HUDEP-2 (cell line): ENCODE data around the gene EPB42.
"Not testable (repeated sequence)": the region's sequence is repeated elsewhere in the genome, so short reads cannot be mapped to it uniquely, and the experiment has no call there.

Experiments used
- DNase-seq, 76 experiments: peaks; one replicate each; lab custom pipeline; 2025; ENCODE audit not compliant: unreplicated experiment in 76 of 76; lab: John Stamatoyannopoulos, UW

The EPB42 gene

DNA sequence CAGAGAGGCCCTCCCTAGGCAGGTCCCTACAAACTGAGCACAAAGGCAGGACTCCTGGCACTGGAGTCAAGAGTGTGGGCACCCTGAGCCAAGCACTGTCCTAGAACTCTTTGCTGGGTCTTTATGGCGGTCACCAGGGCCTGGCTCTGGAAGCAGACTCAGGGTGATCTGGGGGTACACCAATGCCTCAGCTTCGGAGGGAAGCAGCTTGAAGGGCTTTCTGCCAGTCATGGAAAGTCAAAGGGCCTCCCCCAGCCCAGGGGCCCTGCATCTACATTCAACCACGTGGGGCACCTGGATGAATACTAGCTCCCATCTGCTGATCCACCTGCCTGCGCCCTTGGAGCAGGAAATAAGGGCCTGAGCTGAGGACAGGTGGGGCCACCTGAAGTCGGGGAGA, 7.4 kb downstream of the EPB42 start:
- DNase-seq = no peak

GRCh38 chr15:43212951-43213350, 7.9 kb downstream of the EPB42 start:
- DNase-seq = no peak

DNA sequence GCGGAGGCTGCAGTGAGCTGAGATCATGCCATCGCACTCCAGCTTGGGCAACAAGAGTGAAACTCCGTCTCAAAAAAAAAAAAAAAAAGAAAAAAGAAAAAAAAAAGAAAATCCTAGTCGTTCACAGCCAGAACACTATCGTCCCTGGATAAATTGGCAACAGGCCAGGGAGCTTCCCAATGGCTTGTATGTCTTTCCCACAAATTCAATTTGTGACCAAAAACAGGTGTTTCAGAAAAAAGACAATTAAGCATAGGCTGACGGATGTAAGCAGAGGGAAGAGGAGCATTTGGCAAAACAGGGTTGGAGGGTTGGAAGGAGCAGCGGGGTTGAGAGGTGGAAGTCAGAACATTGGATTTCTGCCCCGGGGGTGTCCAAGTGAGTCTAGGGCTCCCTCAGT, 8.5 kb downstream of the EPB42 start:
- no peak for DNase-seq

- DNase-seq = no peak
Observed at GRCh38 chr15:43211224-43211735, 9.5 kb downstream of the EPB42 start.

GRCh38 chr15:43210807-43211206, 10.0 kb downstream of the EPB42 start:
- no peak for DNase-seq

DNA sequence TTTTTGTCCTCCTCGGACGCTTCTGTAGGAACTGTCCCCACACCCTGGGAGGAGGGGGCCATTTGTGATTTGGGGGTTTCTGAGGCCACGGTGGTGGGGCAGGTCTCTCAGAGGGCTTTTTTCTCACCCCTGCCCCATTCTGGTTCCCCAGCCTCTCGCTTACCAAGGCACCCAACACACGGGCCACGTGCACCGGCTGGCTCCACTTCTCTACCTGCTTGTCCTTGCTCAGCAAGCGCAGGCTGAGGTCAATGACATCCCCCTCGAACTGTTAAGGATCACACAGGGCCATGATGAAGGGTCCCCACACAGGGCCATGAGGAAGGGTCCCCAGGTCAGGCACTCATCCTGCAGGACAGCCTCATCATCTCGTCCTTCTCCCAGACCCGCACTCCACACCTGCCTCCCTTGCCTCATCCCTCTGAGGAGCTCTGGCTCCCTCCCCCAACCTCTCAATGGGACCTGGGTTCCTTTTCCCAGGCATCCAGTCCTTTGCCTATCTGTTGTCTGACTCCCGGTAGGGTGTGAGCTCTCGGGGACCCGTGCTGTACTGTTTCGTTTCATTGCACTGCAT, 10.6 kb downstream of the EPB42 start:
- no peak for DNase-seq

DNA sequence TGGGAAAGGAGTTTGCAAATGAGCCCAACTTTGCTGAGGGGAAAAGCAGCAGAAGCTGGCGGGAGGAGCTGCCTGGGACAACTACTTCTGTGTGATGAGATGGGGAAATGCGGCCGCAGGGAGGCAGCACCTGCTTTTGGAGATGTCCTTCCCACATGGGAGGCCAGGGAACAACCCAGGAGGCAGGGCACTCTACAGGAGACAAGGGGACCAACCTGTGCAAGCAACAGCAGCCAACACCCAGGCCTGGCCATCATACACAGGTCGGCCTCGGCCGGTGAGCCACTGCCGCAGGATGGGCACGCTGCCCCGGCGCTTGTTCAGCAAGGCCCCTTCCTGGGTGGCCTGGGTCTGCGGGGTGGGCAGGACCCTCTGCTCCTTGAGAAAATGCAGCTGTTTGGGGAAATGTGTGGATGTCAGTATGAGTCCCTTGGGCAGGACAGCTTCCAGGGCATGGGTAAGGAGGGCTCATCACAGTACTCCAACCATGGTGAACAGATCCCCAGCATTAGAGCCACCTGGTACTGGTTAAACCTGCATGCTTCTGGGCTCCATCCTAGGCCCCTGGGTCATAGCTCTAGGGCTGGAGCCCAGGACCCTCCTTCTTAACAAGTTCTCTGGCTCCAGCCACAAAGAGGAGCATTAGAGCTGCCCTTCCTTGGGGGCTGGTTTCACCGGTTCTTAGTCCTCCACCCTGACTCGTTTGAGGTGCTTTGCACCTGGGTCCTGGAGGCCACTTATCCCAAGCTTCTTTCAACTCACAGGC, 11.6 kb downstream of the EPB42 start:
- DNase-seq = peak in 2 of 76 experiments; percentile 9 to 19

- no peak for DNase-seq
Observed at GRCh38 chr15:43208052-43209002, 12.5 kb downstream of the EPB42 start.

GRCh38 chr15:43207024-43207423, 13.8 kb downstream of the EPB42 start:
- DNase-seq = no peak

DNA sequence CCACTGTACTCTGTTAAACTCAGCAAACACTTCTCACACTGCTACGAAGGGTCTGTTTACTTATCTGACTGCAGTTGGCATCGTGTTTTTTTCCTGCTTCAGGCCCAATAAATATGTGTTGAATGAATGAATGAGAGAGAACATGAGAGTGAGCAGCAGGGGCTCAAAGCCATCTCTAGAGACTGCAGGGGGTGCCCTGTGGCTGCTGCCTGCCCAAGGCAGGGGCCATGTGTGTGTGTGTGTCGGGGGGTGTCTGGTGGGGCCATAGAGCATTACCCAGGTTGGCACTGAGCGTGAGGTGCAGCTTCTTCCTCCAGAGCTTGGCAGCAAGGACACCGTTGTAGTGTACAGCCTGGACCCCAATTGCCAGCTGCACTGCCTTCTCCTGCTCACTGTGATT, 14.8 kb downstream of the EPB42 start:
- no peak for DNase-seq

DNA sequence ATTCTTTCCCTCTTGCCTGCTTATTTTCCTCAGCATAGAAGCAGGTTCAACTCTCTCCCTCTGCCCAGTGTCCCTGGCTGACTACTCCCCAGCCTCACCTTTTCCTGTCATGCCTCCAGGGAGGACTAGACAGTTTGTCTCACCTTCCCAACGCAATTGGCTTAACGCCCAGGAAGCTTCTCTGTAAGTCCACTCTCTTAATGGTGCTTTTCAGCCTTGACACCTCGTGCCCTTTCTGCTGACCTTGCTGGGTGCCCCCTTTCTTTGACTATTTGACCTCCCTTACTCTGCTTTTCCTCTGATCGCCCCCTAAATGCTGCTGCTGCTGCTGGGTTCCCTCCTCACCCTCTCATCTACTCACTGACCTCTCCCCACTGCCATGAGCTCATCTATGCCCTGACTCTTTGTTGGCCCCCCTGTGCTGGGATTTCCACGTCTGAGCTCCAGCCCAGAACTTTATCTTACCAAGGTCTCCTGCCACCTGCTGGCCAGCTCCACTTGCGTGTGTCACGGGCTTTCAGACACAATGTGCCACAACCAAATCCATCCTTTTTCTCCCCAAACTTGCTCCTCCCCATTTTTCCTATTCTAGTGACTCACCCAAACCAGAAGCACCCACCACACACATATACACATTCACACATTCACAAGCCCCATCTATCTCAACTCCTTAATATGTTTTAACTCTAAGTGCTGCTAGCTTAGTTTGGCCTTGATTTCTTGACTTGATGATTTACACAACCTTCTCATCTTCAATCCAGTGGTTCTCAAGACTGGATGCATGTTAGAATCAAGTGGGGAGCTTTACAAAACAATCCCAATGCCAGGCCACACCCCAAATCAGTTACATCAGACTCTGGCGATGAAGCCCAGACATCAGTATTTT, 16.6 kb downstream of the EPB42 start:
- peak in 47 of 76 experiments; percentile 5 to 56 (median 29) for DNase-seq

GRCh38 chr15:43199945-43200488, 20.8 kb downstream of the EPB42 start:
- DNase-seq = no peak

DNA sequence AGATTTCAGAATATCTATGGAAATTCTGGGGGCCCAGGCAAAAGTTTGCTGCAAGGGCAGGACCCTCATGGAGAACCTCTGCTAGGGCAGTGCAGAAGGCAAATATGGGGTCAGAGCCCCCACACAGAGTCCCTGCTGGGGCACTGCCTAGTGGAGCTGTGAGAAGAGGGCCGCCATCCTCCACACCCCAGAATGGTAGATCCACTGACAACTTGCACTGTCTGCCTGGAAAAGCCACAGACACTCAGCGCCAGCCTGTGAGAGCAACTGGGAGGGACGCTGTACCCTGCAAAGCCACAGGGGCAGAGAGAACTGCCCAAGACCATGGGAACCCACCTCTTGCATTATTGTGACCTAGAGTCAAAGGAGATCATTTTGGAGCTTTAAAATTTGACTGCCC, 21.8 kb downstream of the EPB42 start:
- no peak for DNase-seq

- DNase-seq = not testable (repeated sequence)
Observed at GRCh38 chr15:43198556-43198955, 22.3 kb downstream of the EPB42 start.

- not testable (repeated sequence) for DNase-seq
Observed at GRCh38 chr15:43197773-43198172, 23.0 kb downstream of the EPB42 start.

GRCh38 chr15:43196760-43197548, 23.9 kb downstream of the EPB42 start:
- no peak for DNase-seq

GRCh38 chr15:43194795-43195194, 26.0 kb downstream of the EPB42 start:
- DNase-seq = no peak

- DNase-seq = no peak
Observed at GRCh38 chr15:43193710-43194109, 27.1 kb downstream of the EPB42 start.

DNA sequence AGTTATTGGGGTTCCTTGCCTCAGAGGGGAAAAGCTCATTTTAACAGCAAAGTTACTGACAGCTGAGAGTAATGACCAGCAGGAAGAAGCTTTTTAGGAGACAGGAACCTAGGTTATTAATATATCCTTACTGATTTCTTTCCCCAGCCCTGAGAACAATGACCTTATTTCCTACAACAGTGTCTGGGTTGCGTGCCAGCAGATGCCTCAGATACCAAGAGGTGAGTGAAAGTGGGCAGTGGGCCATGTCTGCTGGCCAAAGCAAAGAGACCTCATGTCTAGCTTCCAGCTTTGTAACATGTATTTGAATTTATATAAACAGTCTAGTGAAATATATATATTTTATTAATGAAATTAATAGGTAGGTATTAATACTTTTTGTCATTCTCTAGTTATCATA, 30.6 kb downstream of the EPB42 start:
- DNase-seq = no peak
